Activated CD8-positive, alpha-beta memory T cell treated with anti-CD3 and anti-CD28 coated beads, Interleukin-2, amount 50 U/mL, for 48 hours (primary cell): Measurements from ENCODE around the gene FOXI3.

ENCODE experiments used
- DNase-seq: peaks from one replicate; pipeline ENCODE4 v3.0.0-alpha.2; 2020

FOXI3 gene

GRCh38 chr2:88452565-88452905, at the start of gene FOXI3:
FOXI3 (minus strand) TSS chr2:88452693; CDS start chr2:88452535, 158 bp downstream.
- no peak for DNase-seq

- DNase-seq, result no peak
These were observed 48.2 kb upstream of the FOXI3 start for GRCh38 chr2:88500691-88501090.

DNA sequence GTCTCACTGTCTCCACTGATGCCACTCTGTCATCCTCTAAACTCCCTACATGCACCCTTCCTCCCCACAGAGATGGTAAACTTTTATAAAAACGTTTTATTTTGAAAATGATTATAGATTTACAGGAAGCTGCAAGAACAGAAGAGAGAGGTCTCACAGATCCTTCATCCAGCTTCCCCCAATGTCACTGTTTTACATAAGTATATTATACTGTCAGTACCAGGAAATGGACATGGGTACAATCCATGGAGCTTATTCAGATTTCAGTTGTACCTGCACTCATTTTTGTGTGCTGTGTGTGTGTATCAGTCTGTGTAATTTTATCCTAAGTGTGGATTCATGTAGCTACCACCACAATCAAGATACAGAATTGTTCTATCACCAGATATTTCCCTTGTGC, 46.7 kb upstream of the FOXI3 start:
- no peak for DNase-seq

- DNase-seq, result no peak
These were observed 41.0 kb upstream of the FOXI3 start for GRCh38 chr2:88493481-88493880.

DNA sequence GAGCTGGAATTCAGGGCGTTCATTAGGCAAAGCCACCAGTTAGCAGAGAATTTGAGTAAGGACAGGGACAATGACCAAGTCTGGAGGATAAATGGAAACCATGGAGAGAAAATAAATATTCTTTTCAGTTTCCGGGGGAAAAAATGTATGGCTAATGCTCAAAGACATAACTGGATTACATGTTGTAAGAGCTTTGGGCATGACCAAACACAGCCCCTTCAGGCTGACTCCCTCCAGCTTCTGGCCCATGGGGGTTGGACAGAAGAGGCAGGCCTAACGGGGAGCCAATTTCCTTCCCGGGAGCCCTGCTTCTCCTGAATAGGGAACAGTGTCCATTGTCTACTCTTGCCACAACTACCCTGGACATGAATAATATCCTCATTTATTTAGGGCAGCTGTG, 39.5 kb upstream of the FOXI3 start:
- no peak for DNase-seq

DNA sequence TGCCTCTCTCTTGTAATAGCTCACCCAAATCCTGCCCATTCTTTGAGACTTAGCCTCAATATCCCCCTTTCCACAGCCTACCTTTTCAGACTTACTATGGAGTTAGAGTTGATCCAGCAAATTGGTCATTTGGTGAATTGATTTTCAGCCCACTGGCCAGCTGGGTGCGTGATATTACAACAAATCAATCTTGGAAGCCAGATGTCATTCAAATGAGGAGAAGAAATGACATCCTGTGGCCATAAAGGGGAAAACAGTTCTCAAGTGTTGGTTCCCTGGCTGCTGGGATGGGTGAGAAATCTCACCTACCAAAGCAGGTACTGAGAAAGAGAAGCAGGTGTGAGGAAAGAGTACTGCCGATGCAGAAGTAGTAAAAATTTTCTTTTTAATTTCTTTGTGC, 36.7 kb upstream of the FOXI3 start:
- DNase-seq, result no peak

GRCh38 chr2:88483200-88483599, 30.7 kb upstream of the FOXI3 start:
- no peak for DNase-seq

DNA sequence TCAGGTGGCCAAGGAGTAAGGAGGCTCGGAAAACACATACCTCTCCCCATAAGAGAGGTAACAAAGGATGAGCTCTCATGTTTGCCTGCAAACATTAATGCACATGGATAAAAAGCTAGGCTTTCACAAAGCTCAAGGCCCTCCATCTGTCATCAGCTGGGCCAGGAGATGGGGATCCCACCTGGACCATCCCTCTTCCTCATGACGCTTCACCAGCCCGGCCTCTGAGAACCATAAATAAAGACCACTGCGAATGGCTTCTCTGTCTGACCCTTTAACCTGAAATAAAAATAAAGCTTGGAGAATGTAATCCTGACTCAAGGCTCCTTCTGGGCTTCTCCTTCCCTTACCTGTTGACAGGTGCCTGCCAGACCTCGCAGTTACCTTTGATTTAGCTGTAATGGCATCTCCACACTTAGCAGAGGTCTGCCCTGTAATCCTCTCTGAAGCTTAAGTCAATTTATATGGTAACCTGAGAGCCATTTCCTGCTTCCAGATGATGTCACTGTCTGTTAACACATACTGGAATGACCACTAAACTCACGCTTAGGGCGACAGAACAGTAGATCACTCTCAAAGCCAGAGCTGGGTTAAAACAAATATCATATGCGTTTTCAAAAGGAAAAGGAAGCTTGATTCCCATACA, 29.3 kb upstream of the FOXI3 start:
- DNase-seq, result no peak

DNA sequence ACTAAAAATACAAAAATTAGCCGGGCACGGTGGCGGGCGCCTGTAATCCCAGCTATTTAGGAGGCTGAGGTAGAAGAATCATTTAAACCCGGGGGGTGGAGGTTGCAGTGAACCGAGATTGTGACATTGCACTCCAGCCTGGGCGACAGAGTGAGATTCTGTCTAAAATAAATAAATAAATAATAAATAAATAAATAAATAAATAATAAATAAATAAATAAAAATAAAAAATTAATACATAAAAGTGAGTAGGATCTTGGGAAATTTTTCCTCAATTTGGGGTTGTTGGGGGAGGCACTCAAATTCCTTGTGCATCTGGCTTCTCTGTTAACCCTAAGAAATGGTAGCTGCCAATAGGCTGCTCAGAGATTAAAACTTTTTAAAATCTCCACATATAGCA, 20.3 kb upstream of the FOXI3 start:
- no peak for DNase-seq

DNA sequence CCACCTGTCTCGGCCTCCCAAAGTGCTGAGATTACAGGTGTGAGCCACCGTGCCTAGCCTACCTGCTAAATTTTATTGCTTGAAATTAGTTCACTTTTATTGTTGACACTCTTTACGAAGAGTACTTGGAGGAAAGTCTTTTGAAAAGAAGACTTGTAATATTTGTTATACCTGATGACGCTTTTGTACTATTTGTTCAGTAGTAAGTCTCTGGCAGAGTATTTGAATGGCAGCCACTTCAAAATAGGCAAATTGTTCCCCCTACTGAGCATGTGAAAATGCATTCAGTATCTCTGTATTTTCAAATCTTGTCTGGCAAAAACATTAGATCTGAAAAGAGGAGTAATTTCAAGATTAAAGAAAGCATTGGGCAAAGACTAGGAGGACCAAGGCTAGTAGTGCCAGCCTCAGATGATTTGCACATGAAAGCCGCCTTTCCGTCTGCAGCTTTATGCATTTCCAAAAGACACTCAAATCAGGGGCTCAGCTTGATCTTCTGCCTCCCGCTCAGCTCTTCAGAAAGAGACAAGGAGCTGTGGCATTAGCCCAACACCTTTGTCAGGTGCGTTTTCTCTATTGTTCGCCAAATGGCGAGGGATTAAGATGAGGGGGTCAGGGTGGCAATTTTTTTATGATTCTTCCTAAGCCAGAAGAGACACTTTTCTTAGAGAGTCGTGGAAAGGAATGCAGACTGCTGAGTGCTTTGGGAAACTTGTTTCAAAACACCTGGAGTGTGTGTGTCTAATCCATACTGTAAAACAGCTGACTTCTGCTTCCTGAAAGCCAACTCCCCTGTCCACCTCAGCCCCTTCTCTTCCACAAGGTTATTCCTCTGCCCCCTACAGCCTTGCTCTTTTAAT, 18.8 kb upstream of the FOXI3 start:
- DNase-seq, result no peak

DNA sequence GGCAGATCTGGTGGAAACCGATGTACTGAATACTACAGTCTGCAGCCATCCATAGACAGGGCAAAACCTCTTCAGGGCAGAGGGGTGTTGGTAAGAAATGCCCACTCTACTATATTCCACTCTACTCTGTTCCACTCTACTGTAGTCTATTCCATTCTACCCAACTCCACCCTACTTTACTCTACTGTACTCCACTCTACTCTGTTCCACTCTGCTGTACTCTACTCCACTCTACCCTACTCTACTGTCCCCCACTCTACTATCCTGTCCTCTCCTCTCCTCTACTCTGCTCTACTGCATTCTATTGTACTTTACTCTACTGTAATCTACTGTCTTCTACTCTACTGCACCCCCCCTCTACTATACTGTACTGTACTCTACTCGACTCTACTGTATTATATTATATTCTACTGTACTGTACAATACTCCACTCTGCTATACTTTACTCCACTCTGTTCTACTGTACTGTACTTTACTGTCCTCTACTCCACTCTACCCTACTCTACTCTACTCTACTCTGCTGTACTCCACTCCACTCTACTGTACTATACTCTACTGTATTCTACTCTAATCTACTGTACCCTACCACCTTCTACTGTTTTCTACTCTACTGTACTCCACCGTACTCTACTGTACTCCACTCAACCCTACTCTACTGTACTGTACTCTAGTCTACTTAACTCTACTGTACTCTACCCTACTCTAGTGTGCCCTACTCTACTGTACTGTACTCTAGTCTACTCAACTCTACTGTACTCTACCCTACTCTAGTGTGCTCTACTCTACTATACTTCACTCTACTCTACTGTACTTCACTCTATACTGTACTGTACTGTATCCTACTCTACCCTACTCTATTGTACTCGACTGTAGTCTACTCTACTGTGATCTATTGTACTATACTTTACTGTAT, 17.0 kb upstream of the FOXI3 start:
- no peak for DNase-seq

DNA sequence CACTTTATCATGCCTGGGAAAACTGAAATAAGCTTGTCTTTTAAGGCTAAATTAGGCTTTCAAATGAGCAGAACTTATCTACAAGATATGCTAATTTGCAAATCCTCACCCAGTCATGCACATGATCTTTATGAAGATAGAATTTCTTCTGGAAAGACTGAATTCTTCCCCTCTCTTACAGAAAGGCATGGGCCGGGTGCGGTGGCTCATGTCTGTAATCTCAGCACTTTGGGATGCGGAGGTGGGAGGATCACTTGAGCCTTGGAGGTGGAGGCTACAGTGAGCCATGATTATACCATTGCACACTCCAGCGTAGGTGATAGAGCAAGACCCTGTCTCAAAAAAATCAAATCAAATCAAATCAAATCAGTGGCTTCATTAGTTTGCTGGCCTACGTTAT, 11.7 kb upstream of the FOXI3 start:
- DNase-seq, result no peak

DNA sequence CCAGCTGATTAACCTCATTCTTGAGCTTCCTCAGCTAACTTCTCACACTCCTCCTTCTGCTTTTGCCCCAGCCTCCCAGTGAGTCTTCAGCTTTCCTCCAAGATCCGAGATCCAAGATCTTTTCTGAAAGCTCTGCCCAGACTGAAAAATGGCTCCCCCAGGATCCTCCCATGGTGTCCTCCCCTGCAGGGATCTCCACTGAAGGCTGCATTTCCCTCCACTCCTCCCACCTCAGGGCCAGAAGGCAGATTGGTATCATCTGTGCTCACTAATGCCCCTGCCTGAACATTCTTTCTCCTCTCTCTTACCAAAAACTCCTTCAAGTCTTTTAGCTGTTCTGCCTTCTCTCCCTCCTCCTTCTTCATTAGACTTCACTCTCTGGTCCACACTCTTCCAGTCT, 6.1 kb upstream of the FOXI3 start:
- DNase-seq, result no peak

GRCh38 chr2:88452980-88453582, 588 bp upstream of the FOXI3 start:
- peak; percentile 50 for DNase-seq

GRCh38 chr2:88451811-88452564, 505 bp downstream of the FOXI3 start:
- DNase-seq, result peak; percentile 59

GRCh38 chr2:88450925-88451810, 1.3 kb downstream of the FOXI3 start:
- no peak for DNase-seq

GRCh38 chr2:88450186-88450585, 2.3 kb downstream of the FOXI3 start:
- DNase-seq, result no peak

- DNase-seq, result no peak
These were observed 4.2 kb downstream of the FOXI3 start for GRCh38 chr2:88448248-88448647.

DNA sequence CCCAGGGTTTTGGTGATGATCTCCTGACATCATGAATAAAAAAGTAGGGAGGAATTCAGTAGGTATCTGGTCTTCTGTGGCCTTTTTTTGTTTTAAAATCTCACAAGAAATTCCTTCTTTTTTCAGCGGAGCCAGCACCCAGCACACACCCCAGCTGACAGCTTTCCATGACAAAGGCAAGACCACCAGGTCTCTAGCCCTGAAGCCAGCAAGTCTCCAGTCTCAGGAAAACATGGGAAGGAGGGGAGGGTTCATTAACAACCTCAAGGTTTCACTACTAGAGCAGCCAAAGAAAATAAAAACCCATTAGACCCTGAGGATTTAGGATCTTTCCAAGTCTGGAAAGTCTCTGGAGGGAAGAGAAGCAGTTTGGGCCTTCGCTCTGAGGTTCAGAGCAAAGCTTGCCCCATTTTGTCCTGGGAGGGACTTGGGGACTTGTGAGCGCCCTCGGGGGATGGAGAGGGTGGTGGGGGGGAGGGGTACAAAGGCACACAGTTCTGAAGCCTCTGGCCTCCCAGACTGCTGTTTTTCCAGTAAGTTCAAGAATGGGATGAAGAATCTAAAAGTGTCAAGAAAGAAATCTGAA, 9.0 kb downstream of the FOXI3 start:
- no peak for DNase-seq

DNA sequence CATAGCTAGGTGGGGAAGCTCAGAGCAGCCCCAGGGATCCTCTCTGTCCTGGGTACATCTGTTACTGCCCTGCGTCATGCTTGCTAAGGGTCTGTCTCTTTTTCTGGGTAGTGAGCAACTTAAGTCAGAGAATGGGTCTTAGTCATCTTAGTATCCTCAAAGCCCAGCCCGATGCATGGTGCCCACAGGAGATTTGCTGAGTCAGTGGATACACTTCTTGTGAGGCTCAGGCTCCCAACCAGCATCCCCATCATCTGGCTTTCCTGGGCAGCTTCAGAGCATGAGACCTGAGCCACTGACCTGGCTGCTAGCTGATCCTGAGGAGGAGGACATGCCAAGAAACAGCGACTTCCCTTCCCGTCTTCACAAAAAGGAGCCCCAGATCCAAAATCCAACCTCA, 10.0 kb downstream of the FOXI3 start:
- DNase-seq, result no peak

GRCh38 chr2:88442061-88442460, 10.4 kb downstream of the FOXI3 start:
- no peak for DNase-seq
